SK-N-SH treated with all-trans-retinoic acid at 6 μM for 48 hours (cell line): ENCODE measurements around the gene FRMD4A.

Experiments used
- ARNTL ChIP-seq: fragments of 450-650 bp; formaldehyde crosslinking; IDR thresholded peaks from 2 replicates; pipeline ENCODE4 v1.5.0; 2020; ENCODE audit warnings: low read depth, mild to moderate bottlenecking, moderate library complexity, borderline replicate concordance
- BACH2 ChIP-seq: fragments of 250-450 bp; sonication (Bioruptor Pico); IDR thresholded peaks from 2 replicates; pipeline ENCODE4 v1.9.0; 2021; ENCODE audit warnings: mild to moderate bottlenecking, borderline replicate concordance
- ESRRG ChIP-seq: fragments of 250-450 bp; sonication (Bioruptor Pico); IDR thresholded peaks from 2 replicates; pipeline ENCODE4 v1.6.1; 2021; ENCODE audit warnings: mild to moderate bottlenecking
- GLIS3 ChIP-seq: fragments of 250-450 bp; sonication (Bioruptor Pico); IDR thresholded peaks from 2 replicates; pipeline ENCODE4 v1.5.0; 2020; ENCODE audit warnings: mild to moderate bottlenecking, moderate library complexity
- PATZ1 ChIP-seq: fragments of 250-450 bp; sonication (Bioruptor Pico); IDR thresholded peaks from 2 replicates; pipeline ENCODE4 v1.8.0; 2020; ENCODE audit warnings: mild to moderate bottlenecking, moderate library complexity, borderline replicate concordance
- RARB ChIP-seq: fragments of 250-450 bp; sonication (Bioruptor Pico); IDR thresholded peaks from 2 replicates; pipeline ENCODE4 v1.8.0; 2021; ENCODE audit warnings: mild to moderate bottlenecking, moderate library complexity
- SNAI2 ChIP-seq: fragments of 250-450 bp; sonication (Bioruptor Pico); IDR thresholded peaks from 2 replicates; pipeline ENCODE4 v1.5.0; 2020; ENCODE audit warnings: mild to moderate bottlenecking, moderate library complexity
- TCF4 ChIP-seq: fragments of 250-450 bp; sonication (Bioruptor Pico); IDR thresholded peaks from 2 replicates; pipeline ENCODE4 v1.8.0; 2021; ENCODE audit warnings: mild to moderate bottlenecking, moderate library complexity, borderline replicate concordance
- ZFP3 ChIP-seq: fragments of 250-450 bp; sonication (Bioruptor Pico); IDR thresholded peaks from 2 replicates; pipeline ENCODE4 v1.5.0; 2020; ENCODE audit warnings: mild to moderate bottlenecking, moderate library complexity
- ZFP30 ChIP-seq: fragments of 450-650 bp; formaldehyde crosslinking; IDR thresholded peaks from 2 replicates; pipeline ENCODE4 v1.5.0; 2022; ENCODE audit warnings: mild to moderate bottlenecking, moderate library complexity
- ZNF565 ChIP-seq: fragments of 450-650 bp; formaldehyde crosslinking; conservative IDR thresholded peaks from 2 replicates; pipeline ENCODE4 v1.5.0; 2020; ENCODE audit warnings: low read depth, mild to moderate bottlenecking, moderate library complexity
- ZNF70 ChIP-seq: fragments of 450-650 bp; formaldehyde crosslinking; IDR thresholded peaks from 2 replicates; pipeline ENCODE4 v1.5.0; 2020; ENCODE audit warnings: mild to moderate bottlenecking, moderate library complexity
- ZNF8 ChIP-seq: fragments of 450-650 bp; formaldehyde crosslinking; IDR thresholded peaks from 2 replicates; pipeline ENCODE4 v1.5.0; 2020; ENCODE audit warnings: mild to moderate bottlenecking, moderate library complexity
- TF ChIP-seq, protein P1 (sequence below): fragments of 250-450 bp; sonication (Bioruptor Pico); IDR thresholded peaks from 2 replicates; pipeline ENCODE4 v1.5.1; 2020; ENCODE audit warnings: low read depth, mild to moderate bottlenecking, moderate library complexity

- TF ChIP-seq ZFP3 (CRISPR knock-in tag) = no peak
- TF ChIP-seq TCF4 (CRISPR knock-in tag) = no peak
- TF ChIP-seq PATZ1 (CRISPR knock-in tag) = no peak
- TF ChIP-seq ZNF565 (CRISPR knock-in tag) = no peak
- TF ChIP-seq, protein P1, sequence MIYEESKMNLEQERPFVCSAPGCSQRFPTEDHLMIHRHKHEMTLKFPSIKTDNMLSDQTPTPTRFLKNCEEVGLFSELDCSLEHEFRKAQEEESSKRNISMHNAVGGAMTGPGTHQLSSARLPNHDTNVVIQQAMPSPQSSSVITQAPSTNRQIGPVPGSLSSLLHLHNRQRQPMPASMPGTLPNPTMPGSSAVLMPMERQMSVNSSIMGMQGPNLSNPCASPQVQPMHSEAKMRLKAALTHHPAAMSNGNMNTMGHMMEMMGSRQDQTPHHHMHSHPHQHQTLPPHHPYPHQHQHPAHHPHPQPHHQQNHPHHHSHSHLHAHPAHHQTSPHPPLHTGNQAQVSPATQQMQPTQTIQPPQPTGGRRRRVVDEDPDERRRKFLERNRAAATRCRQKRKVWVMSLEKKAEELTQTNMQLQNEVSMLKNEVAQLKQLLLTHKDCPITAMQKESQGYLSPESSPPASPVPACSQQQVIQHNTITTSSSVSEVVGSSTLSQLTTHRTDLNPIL = no peak
- TF ChIP-seq ESRRG (CRISPR knock-in tag) = no peak
- no peak for TF ChIP-seq ZNF8 (CRISPR knock-in tag)
- TF ChIP-seq ARNTL (CRISPR knock-in tag) = no peak
- TF ChIP-seq RARB (CRISPR knock-in tag) = no peak
- TF ChIP-seq BACH2 (CRISPR knock-in tag) = no peak
- no peak for TF ChIP-seq ZFP30 (CRISPR knock-in tag)
- TF ChIP-seq ZNF70 (CRISPR knock-in tag) = no peak
- no peak for TF ChIP-seq GLIS3
- no peak for TF ChIP-seq SNAI2 (CRISPR knock-in tag)
These were observed 669.5 kb downstream of the FRMD4A start for GRCh38 chr10:13661256-13661655.
